ENCODE measurements around the gene MAP3K9.
A peak's percentile ranks its signal among the peaks of the same experiment; 100 is the strongest.
"Not testable (repeated sequence)": the region's sequence is repeated elsewhere in the genome, so short reads cannot be mapped to it uniquely, and the experiment has no call there.

MAP3K9 gene

GRCh38 chr14:70724944-70725343, 84.4 kb downstream of the MAP3K9 start:
- no peak for DNase-seq (ENCODE audit: low read depth in 2 of 2)

GRCh38 chr14:70724110-70724509, 85.2 kb downstream of the MAP3K9 start:
- DNase-seq (ENCODE audit: low read depth in 2 of 2) = no peak

- no peak for DNase-seq (ENCODE audit: low read depth in 2 of 2)
These were observed 86.0 kb downstream of the MAP3K9 start for GRCh38 chr14:70723276-70723675.

- no peak for DNase-seq (ENCODE audit: low read depth in 2 of 2)
These were observed 86.9 kb downstream of the MAP3K9 start for GRCh38 chr14:70722418-70722817.

GRCh38 chr14:70721542-70721941, 87.8 kb downstream of the MAP3K9 start:
- DNase-seq (ENCODE audit: low read depth in 2 of 2) = no peak

GRCh38 chr14:70718383-70719118, 90.8 kb downstream of the MAP3K9 start:
- no peak for DNase-seq (ENCODE audit: low read depth in 2 of 2)

- DNase-seq (ENCODE audit: low read depth in 2 of 2) = no peak
These were observed 92.4 kb downstream of the MAP3K9 start for GRCh38 chr14:70716958-70717357.

- DNase-seq (ENCODE audit: low read depth in 2 of 2) = no peak
These were observed 92.8 kb downstream of the MAP3K9 start for GRCh38 chr14:70716483-70716882.

- peak; percentile 3 to 10 for DNase-seq (ENCODE audit: low read depth in 2 of 2)
These were observed 95.2 kb downstream of the MAP3K9 start for GRCh38 chr14:70714055-70714550.

- no peak for DNase-seq (ENCODE audit: low read depth in 2 of 2)
These were observed 95.8 kb downstream of the MAP3K9 start for GRCh38 chr14:70713511-70713916.

- no peak for DNase-seq (ENCODE audit: low read depth in 2 of 2)
These were observed 96.2 kb downstream of the MAP3K9 start for GRCh38 chr14:70713096-70713495.

- DNase-seq (ENCODE audit: low read depth in 2 of 2) = no peak
These were observed 97.9 kb downstream of the MAP3K9 start for GRCh38 chr14:70711451-70711850.

- DNase-seq (ENCODE audit: low read depth in 2 of 2) = no peak
These were observed 99.5 kb downstream of the MAP3K9 start for GRCh38 chr14:70709726-70710382.

- DNase-seq (ENCODE audit: low read depth in 2 of 2) = no peak
These were observed 100.4 kb downstream of the MAP3K9 start for GRCh38 chr14:70708717-70709570.

GRCh38 chr14:70707138-70708038, 101.9 kb downstream of the MAP3K9 start:
- DNase-seq (ENCODE audit: low read depth in 2 of 2) = no peak

GRCh38 chr14:70706177-70706576, 103.1 kb downstream of the MAP3K9 start:
- no peak for DNase-seq (ENCODE audit: low read depth in 2 of 2)

GRCh38 chr14:70704960-70705359, 104.4 kb downstream of the MAP3K9 start:
- no peak for DNase-seq (ENCODE audit: low read depth in 2 of 2)

GRCh38 chr14:70703621-70704168, 105.6 kb downstream of the MAP3K9 start:
- not testable (repeated sequence) for DNase-seq (ENCODE audit: low read depth in 2 of 2)

GRCh38 chr14:70702161-70702560, 107.2 kb downstream of the MAP3K9 start:
- DNase-seq (ENCODE audit: low read depth in 2 of 2) = no peak

GRCh38 chr14:70701610-70702009, 107.7 kb downstream of the MAP3K9 start:
- no peak for DNase-seq (ENCODE audit: low read depth in 2 of 2)
